ENCODE measurements around the gene LOXL4.
A peak's percentile ranks its signal among the peaks of the same experiment; 100 is the strongest.

LOXL4 gene

GRCh38 chr10:98251399-98251798, 16.6 kb downstream of the LOXL4 start:
- H2BK12ac ChIP-seq (ENCODE audit: low read length in 2 of 2) = no peak overlapping the region
- no peak overlapping the region for H3K4me3 ChIP-seq (ENCODE audit: insufficient read depth in 1 of 2, low read depth in 1 of 2, low read length in 2 of 2)
- WGBS = 97% methylated on average over 8 of the region's 8 CpGs
- no peak overlapping the region for H3K23ac ChIP-seq (ENCODE audit: low read length in 2 of 2)
- H3K18ac ChIP-seq (ENCODE audit: low read depth in 1 of 2, low read length in 2 of 2) = no peak overlapping the region
- H3K14ac ChIP-seq (ENCODE audit: low read length in 2 of 2) = no peak overlapping the region
- H2BK5ac ChIP-seq (ENCODE audit: low read depth, low read length, poor library complexity, severe bottlenecking) = no peak overlapping the region
- no peak overlapping the region for H3K4me2 ChIP-seq (ENCODE audit: low read length, poor library complexity, severe bottlenecking)
- H2AK5ac ChIP-seq (ENCODE audit: low read length, severe bottlenecking) = no peak overlapping the region
- H2BK15ac ChIP-seq (ENCODE audit: low read depth, poor library complexity, severe bottlenecking) = no peak overlapping the region
- peaks cover 46 to 95% of the 10 kb centered on the region in 2 experiments for H3K36me3 ChIP-seq (ENCODE audit: control insufficient read depth in 1 of 2, insufficient read depth in 2 of 2, low read depth in 1 of 2, low read length in 2 of 2)
- H3K27me3 ChIP-seq (ENCODE audit: control insufficient read depth in 1 of 2, insufficient read depth in 1 of 2, low read length in 2 of 2) = no peaks in the 10 kb centered on the region
- no peak overlapping the region for H2AFZ ChIP-seq (ENCODE audit: low read depth, low read length)
- H3K4ac ChIP-seq (ENCODE audit: low read depth in 1 of 2, low read length in 2 of 2) = no peak overlapping the region
- H3K79me1 ChIP-seq (replicated peaks; ENCODE audit: low read length, poor library complexity, severe bottlenecking) = peaks cover 7% of the 10 kb centered on the region
- no peaks in the 10 kb centered on the region for H3K9me3 ChIP-seq (ENCODE audit: control insufficient read depth, low read length)
- no peak overlapping the region for H3K27ac ChIP-seq (ENCODE audit: low read length, poor library complexity, severe bottlenecking)
- H3K9ac ChIP-seq (ENCODE audit: low read length) = no peak overlapping the region
- DNase-seq = no peak
- H4K8ac ChIP-seq (ENCODE audit: low read length) = no peak overlapping the region
- no peak overlapping the region for H2BK120ac ChIP-seq (ENCODE audit: low read depth, low read length)
- H3K4me1 ChIP-seq (ENCODE audit: control insufficient read depth, insufficient read depth, low read depth, low read length) = peaks cover 12% of the 10 kb centered on the region
- H4K91ac ChIP-seq (ENCODE audit: low read length) = no peak overlapping the region

DNA sequence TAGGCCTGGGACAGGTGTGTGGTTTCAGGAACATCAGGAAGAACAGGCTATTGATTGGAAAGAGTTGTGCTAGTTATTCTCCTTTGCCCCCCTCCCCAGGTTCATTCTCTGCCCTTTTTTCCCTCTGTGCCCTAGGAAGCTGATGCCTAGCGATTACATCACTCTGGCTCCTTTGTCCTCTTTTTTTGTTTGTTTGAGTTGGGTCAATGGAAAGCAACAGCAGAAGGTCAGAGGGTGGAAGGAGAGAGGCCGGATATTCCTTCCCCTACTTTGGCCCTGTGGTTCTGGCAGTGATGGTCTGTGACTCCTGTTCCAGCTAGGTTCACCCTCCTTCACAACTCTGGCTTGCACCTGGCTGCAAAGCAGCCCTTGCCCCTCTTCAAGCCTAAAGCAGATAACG, 18.9 kb downstream of the LOXL4 start:
- Histone ChIP-seq H2BK120ac (ENCODE audit: low read depth, low read length) (no peak overlapping the region), H3K4ac (ENCODE audit: low read depth in 1 of 2, low read length in 2 of 2) (no peak overlapping the region), H3K4me2 (ENCODE audit: low read length, poor library complexity, severe bottlenecking) (no peak overlapping the region), H2BK12ac (ENCODE audit: low read length in 2 of 2) (no peak overlapping the region), H3K9me3 (ENCODE audit: control insufficient read depth, low read length) (no peaks in the 10 kb centered on the region), H4K91ac (ENCODE audit: low read length) (no peak overlapping the region), H2AFZ (ENCODE audit: low read depth, low read length) (no peak overlapping the region), H3K18ac (ENCODE audit: low read depth in 1 of 2, low read length in 2 of 2) (no peak overlapping the region), H3K79me1 (replicated peaks; ENCODE audit: low read length, poor library complexity, severe bottlenecking) (peaks cover 7% of the 10 kb centered on the region), H2BK5ac (ENCODE audit: low read depth, low read length, poor library complexity, severe bottlenecking) (no peak overlapping the region), H3K36me3 (ENCODE audit: control insufficient read depth in 1 of 2, insufficient read depth in 2 of 2, low read depth in 1 of 2, low read length in 2 of 2) (peaks cover 42 to 99% of the 10 kb centered on the region in 2 experiments), H2AK5ac (ENCODE audit: low read length, severe bottlenecking) (no peak overlapping the region), H3K27ac (ENCODE audit: low read length, poor library complexity, severe bottlenecking) (no peak overlapping the region), H3K14ac (ENCODE audit: low read length in 2 of 2) (no peak overlapping the region), H3K27me3 (ENCODE audit: control insufficient read depth in 1 of 2, insufficient read depth in 1 of 2, low read length in 2 of 2) (no peaks in the 10 kb centered on the region), H3K4me1 (ENCODE audit: control insufficient read depth, insufficient read depth, low read depth, low read length) (peaks cover 6% of the 10 kb centered on the region), H2BK15ac (ENCODE audit: low read depth, poor library complexity, severe bottlenecking) (no peak overlapping the region), H3K9ac (ENCODE audit: low read length) (no peak overlapping the region), H3K4me3 (ENCODE audit: insufficient read depth in 1 of 2, low read depth in 1 of 2, low read length in 2 of 2) (no peak overlapping the region), H4K8ac (ENCODE audit: low read length) (no peak overlapping the region), H3K23ac (ENCODE audit: low read length in 2 of 2) (no peak overlapping the region)
- DNase-seq = no peak
- WGBS = 80% methylated on average over 2 of the region's 3 CpGs

DNA sequence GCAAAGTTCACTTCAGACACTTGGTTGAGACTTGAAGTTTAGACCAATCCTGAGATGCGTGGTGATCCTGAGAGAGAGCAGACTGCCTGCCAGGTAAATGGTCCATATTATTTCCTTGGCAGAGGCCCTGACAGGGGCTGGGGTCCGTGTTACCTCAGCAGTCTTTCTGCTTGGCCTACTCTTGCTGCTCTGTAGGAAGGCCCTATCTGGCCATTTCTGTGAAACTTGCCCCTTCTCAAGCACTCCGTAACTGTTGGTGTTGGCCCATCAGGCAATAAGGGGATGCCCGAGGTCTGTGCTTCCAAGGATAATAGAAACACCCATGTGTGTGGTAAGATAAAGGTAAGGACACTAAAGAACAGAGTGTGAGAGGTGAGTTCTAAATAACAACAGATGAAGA, 20.0 kb downstream of the LOXL4 start:
- Histone ChIP-seq H3K9ac (ENCODE audit: low read length) (no peak overlapping the region), H2BK5ac (ENCODE audit: low read depth, low read length, poor library complexity, severe bottlenecking) (no peak overlapping the region), H3K27ac (ENCODE audit: low read length, poor library complexity, severe bottlenecking) (no peak overlapping the region), H3K79me1 (replicated peaks; ENCODE audit: low read length, poor library complexity, severe bottlenecking) (peaks cover 7% of the 10 kb centered on the region), H3K4ac (ENCODE audit: low read depth in 1 of 2, low read length in 2 of 2) (no peak overlapping the region), H3K9me3 (ENCODE audit: control insufficient read depth, low read length) (no peaks in the 10 kb centered on the region), H3K4me2 (ENCODE audit: low read length, poor library complexity, severe bottlenecking) (no peak overlapping the region), H3K36me3 (ENCODE audit: control insufficient read depth in 1 of 2, insufficient read depth in 2 of 2, low read depth in 1 of 2, low read length in 2 of 2) (peaks cover 37 to 93% of the 10 kb centered on the region in 2 experiments), H3K4me3 (ENCODE audit: insufficient read depth in 1 of 2, low read depth in 1 of 2, low read length in 2 of 2) (no peak overlapping the region), H2BK120ac (ENCODE audit: low read depth, low read length) (peak overlapping the region; percentile 56), H3K18ac (ENCODE audit: low read depth in 1 of 2, low read length in 2 of 2) (peak overlapping the region in 1 of 2 experiments; percentile 16), H3K23ac (ENCODE audit: low read length in 2 of 2) (no peak overlapping the region), H2AK5ac (ENCODE audit: low read length, severe bottlenecking) (no peak overlapping the region), H3K4me1 (ENCODE audit: control insufficient read depth, insufficient read depth, low read depth, low read length) (peaks cover 5% of the 10 kb centered on the region), H2AFZ (ENCODE audit: low read depth, low read length) (no peak overlapping the region), H2BK15ac (ENCODE audit: low read depth, poor library complexity, severe bottlenecking) (no peak overlapping the region), H4K8ac (ENCODE audit: low read length) (no peak overlapping the region), H2BK12ac (ENCODE audit: low read length in 2 of 2) (peak overlapping the region in 1 of 2 experiments; percentile 17), H3K14ac (ENCODE audit: low read length in 2 of 2) (no peak overlapping the region), H3K27me3 (ENCODE audit: control insufficient read depth in 1 of 2, insufficient read depth in 1 of 2, low read length in 2 of 2) (no peaks in the 10 kb centered on the region), H4K91ac (ENCODE audit: low read length) (no peak overlapping the region)
- WGBS = 96% methylated on average over 4 of the region's 4 CpGs
- DNase-seq = no peak

DNA sequence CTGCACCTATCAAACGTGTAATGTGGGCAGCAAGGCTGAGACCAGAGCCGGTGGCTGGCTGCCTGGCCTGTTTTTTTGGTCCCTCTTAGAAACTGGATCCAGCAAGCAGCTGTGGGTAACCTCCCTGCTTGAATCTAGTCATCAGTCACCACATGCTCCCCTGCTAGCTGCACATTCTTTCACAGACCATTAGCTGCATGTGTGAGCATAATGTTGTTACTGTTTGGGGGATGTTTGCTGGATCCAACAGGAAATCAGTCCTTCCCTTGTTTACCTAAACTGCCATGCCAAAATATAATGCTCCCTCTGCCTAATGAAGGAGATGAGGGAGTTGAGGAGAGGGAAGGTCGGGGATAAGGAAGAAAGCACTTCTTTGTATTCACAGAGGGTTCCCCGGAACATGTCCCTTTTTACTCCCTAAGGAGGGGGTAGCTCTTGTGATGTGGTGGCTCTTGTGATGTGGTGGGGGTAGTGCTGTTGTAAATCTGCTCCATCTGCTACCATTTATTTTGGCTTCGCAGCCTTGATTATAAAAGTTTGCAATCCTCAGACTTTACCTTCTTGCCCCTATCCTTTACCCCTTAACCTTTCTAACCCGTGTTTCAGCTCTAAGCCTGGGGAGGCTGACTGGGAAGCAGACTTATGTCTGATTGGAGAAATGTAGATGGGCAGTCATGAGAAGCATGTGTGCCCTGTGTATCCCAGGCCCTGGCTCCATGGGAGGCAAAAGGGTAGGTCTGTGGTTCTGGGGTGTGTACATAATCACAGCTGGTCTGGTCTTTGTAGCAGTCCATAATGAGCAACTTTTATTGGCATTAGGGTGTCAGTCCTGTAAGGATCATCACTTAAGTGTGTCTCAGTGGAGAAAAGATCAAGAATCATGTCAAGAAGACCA, 20.8 kb downstream of the LOXL4 start:
- Histone ChIP-seq H2BK15ac (ENCODE audit: low read depth, poor library complexity, severe bottlenecking) (no peak overlapping the region), H3K9me3 (ENCODE audit: control insufficient read depth, low read length) (no peaks in the 10 kb centered on the region), H3K23ac (ENCODE audit: low read length in 2 of 2) (no peak overlapping the region), H4K8ac (ENCODE audit: low read length) (peak overlapping the region; percentile 66), H3K4ac (ENCODE audit: low read depth in 1 of 2, low read length in 2 of 2) (peak overlapping the region in 1 of 2 experiments; percentile 6), H3K4me3 (ENCODE audit: insufficient read depth in 1 of 2, low read depth in 1 of 2, low read length in 2 of 2) (no peak overlapping the region), H3K9ac (ENCODE audit: low read length) (peak overlapping the region; percentile 27), H3K4me2 (ENCODE audit: low read length, poor library complexity, severe bottlenecking) (no peak overlapping the region), H3K18ac (ENCODE audit: low read depth in 1 of 2, low read length in 2 of 2) (peak overlapping the region; percentile 61 to 84), H2BK5ac (ENCODE audit: low read depth, low read length, poor library complexity, severe bottlenecking) (no peak overlapping the region), H3K14ac (ENCODE audit: low read length in 2 of 2) (no peak overlapping the region), H2AK5ac (ENCODE audit: low read length, severe bottlenecking) (peak overlapping the region; percentile 73), H4K91ac (ENCODE audit: low read length) (peak overlapping the region; percentile 52), H3K27ac (ENCODE audit: low read length, poor library complexity, severe bottlenecking) (peak overlapping the region; percentile 61), H2BK12ac (ENCODE audit: low read length in 2 of 2) (peak overlapping the region in 1 of 2 experiments; percentile 27), H3K79me1 (replicated peaks; ENCODE audit: low read length, poor library complexity, severe bottlenecking) (peaks cover 7% of the 10 kb centered on the region), H2AFZ (ENCODE audit: low read depth, low read length) (peak overlapping the region; percentile 16), H3K36me3 (ENCODE audit: control insufficient read depth in 1 of 2, insufficient read depth in 2 of 2, low read depth in 1 of 2, low read length in 2 of 2) (peaks cover 32 to 89% of the 10 kb centered on the region in 2 experiments), H2BK120ac (ENCODE audit: low read depth, low read length) (peak overlapping the region; percentile 73), H3K4me1 (ENCODE audit: control insufficient read depth, insufficient read depth, low read depth, low read length) (peaks cover 5% of the 10 kb centered on the region), H3K27me3 (ENCODE audit: control insufficient read depth in 1 of 2, insufficient read depth in 1 of 2, low read length in 2 of 2) (no peaks in the 10 kb centered on the region)
- WGBS = 11% methylated on average over 5 of the region's 6 CpGs
- DNase-seq = peak; percentile 83

Measured in mesenchymal stem cell (in vitro differentiated cells and primary cell).